Epithelial cell of proximal tubule (primary cell): ENCODE results near the gene MMP15. TPM values are rescaled to one million over a fixed set of nuclear protein-coding genes. Genes with fewer than 3 reads are reported as not detected.
"Not testable (repeated sequence)": the region's sequence is repeated elsewhere in the genome, so short reads cannot be mapped to it uniquely, and the experiment has no call there.

ENCODE experiments used
- DNase-seq: peaks from one replicate; pipeline ENCODE4 v3.0.0-alpha.2; 2011; ENCODE audit warnings: low read depth
- H3K4me3 ChIP-seq: 2 replicates; pipeline ENCODE4 v1.5.1; 2011; ENCODE audit warnings: low read depth, mild to moderate bottlenecking, low read length
- CTCF ChIP-seq: conservative IDR thresholded peaks from 2 replicates; pipeline ENCODE4 v1.5.1; 2012; ENCODE audit warnings: low read depth, mild to moderate bottlenecking, low read length
- total RNA-seq: library from RNA; depleted of rRNA; stranded (reverse); fragments of >200 nt; gene quantifications from 2 replicates; pipeline ENCODE4 v1.2.3, GENCODE V29; 2015

The MMP15 gene
- total RNA-seq, 1 donor from 2014 or later = 36.0 TPM

GRCh38 chr16:58087209-58087913 lies 61.8 kb downstream of the MMP15 start:
- TF ChIP-seq CTCF = no peak
- no peak overlapping the region for H3K4me3 ChIP-seq
- DNase-seq = no peak

- TF ChIP-seq CTCF = no peak
- no peak overlapping the region for H3K4me3 ChIP-seq
- no peak for DNase-seq
These were observed 62.5 kb downstream of the MMP15 start for GRCh38 chr16:58088091-58088490.

GRCh38 chr16:58090396-58090795 lies 64.8 kb downstream of the MMP15 start:
- not testable (repeated sequence) for H3K4me3 ChIP-seq, DNase-seq

- TF ChIP-seq CTCF = no peak
- H3K4me3 ChIP-seq = no peak overlapping the region
- DNase-seq = no peak
These were observed 68.5 kb downstream of the MMP15 start for GRCh38 chr16:58094026-58094425.

GRCh38 chr16:58094791-58095574 lies 69.4 kb downstream of the MMP15 start:
- TF ChIP-seq CTCF = no peak

GRCh38 chr16:58095575-58095960 lies 70.0 kb downstream of the MMP15 start:
- H3K4me3 ChIP-seq, DNase-seq: not testable (repeated sequence)

More at GRCh38 chr16:58094791-58095574, 69.4 kb downstream of the MMP15 start:
- DNase-seq = no peak
- H3K4me3 ChIP-seq = no peak overlapping the region

- DNase-seq = no peak
- no peak for TF ChIP-seq CTCF
- no peak overlapping the region for H3K4me3 ChIP-seq
These were observed 70.7 kb downstream of the MMP15 start for GRCh38 chr16:58096249-58096648.

Other genes with a start within 250 kb of the MMP15 start
- 79.1 and 86.0 TPM in 2 replicates for gene KIFC3, start 223.3 kb upstream of the MMP15 start, total RNA-seq
- under 0.01 and 1.4 TPM in 2 replicates for gene CNGB1, start 54.6 kb upstream of the MMP15 start, total RNA-seq
- gene ZNF319, start 25.1 kb upstream of the MMP15 start, total RNA-seq = 3.0 and 9.1 TPM in 2 replicates
- 25.4 and 31.2 TPM in 2 replicates for gene USB1, start 24.3 kb upstream of the MMP15 start, total RNA-seq
- gene CFAP20, start 103.6 kb downstream of the MMP15 start, total RNA-seq = 38.6 and 63.2 TPM in 2 replicates
- 20.0 and 20.2 TPM in 2 replicates for gene CSNK2A2, start 172.4 kb downstream of the MMP15 start, total RNA-seq